NCI-H128 (cell line): Measurements from ENCODE around the gene SCFD1.
"Not testable (repeated sequence)": the region's sequence is repeated elsewhere in the genome, so short reads cannot be mapped to it uniquely, and the experiment has no call there.

ENCODE experiments used
- DNase-seq: peaks from one replicate; lab custom pipeline; 2025; ENCODE audit not compliant: unreplicated experiment; lab: John Stamatoyannopoulos, UW

SCFD1 gene

GRCh38 chr14:30608533-30609006, 13.5 kb upstream of the SCFD1 start:
- DNase-seq, result no peak

- peak; percentile 92 for DNase-seq
Observed at GRCh38 chr14:30610787-30611343, 11.3 kb upstream of the SCFD1 start.

GRCh38 chr14:30614155-30614554, 8.0 kb upstream of the SCFD1 start:
- no peak for DNase-seq

- no peak for DNase-seq
Observed at GRCh38 chr14:30620178-30620577, 1.9 kb upstream of the SCFD1 start.

GRCh38 chr14:30621354-30621939, 672 bp upstream of the SCFD1 start:
- no peak for DNase-seq

GRCh38 chr14:30623412-30624131, 1.5 kb downstream of the SCFD1 start:
- no peak for DNase-seq

GRCh38 chr14:30624132-30624423, 2.0 kb downstream of the SCFD1 start:
- no peak for DNase-seq

GRCh38 chr14:30625533-30625932, 3.4 kb downstream of the SCFD1 start:
- no peak for DNase-seq

- DNase-seq, result not testable (repeated sequence)
Observed at GRCh38 chr14:30629432-30629831, 7.3 kb downstream of the SCFD1 start.

- DNase-seq, result no peak
Observed at GRCh38 chr14:30630248-30630647, 8.1 kb downstream of the SCFD1 start.

GRCh38 chr14:30632730-30633129, 10.6 kb downstream of the SCFD1 start:
- no peak for DNase-seq

GRCh38 chr14:30638926-30639325, 16.8 kb downstream of the SCFD1 start:
- DNase-seq, result no peak

- no peak for DNase-seq
Observed at GRCh38 chr14:30641207-30641606, 19.1 kb downstream of the SCFD1 start.

- not testable (repeated sequence) for DNase-seq
Observed at GRCh38 chr14:30644462-30644861, 22.3 kb downstream of the SCFD1 start.

- no peak for DNase-seq
Observed at GRCh38 chr14:30645600-30645999, 23.5 kb downstream of the SCFD1 start.

GRCh38 chr14:30648471-30648870, 26.4 kb downstream of the SCFD1 start:
- DNase-seq, result no peak

- no peak for DNase-seq
Observed at GRCh38 chr14:30651937-30652336, 29.8 kb downstream of the SCFD1 start.

- DNase-seq, result no peak
Observed at GRCh38 chr14:30655124-30655523, 33.0 kb downstream of the SCFD1 start.

- DNase-seq, result no peak
Observed at GRCh38 chr14:30655658-30656057, 33.5 kb downstream of the SCFD1 start.

- no peak for DNase-seq
Observed at GRCh38 chr14:30656190-30656632, 34.1 kb downstream of the SCFD1 start.

GRCh38 chr14:30657050-30657449, 34.9 kb downstream of the SCFD1 start:
- DNase-seq, result no peak

- DNase-seq, result no peak
Observed at GRCh38 chr14:30657606-30658163, 35.6 kb downstream of the SCFD1 start.
